ENCODE measurements around the gene FIGNL2.

- TF ChIP-seq CTCF (IDR thresholded peaks at IDR 0.05 in 8 of 11, conservative IDR thresholded peaks at IDR 0.05 in 3 of 11) (no peak), POLR2A (IDR thresholded peaks at IDR 0.05) (no peak), POLR2AphosphoS5 (IDR thresholded peaks at IDR 0.05) (no peak)
Observed at GRCh38 chr12:51811203-51812202, 37.0 kb downstream of the FIGNL2 start.

Data from spleen (tissue), 7 donors.